Mesenchymal stem cell (in vitro differentiated cells and primary cell): ENCODE data around the gene PGAP6.

Source experiments
- DNase-seq: peaks from one replicate; pipeline ENCODE4 v3.0.0-alpha.2; 2013
- H2AFZ ChIP-seq: one replicate; pipeline ENCODE4 v1.6.1; 2013; ENCODE audit warnings: low read depth, mild to moderate bottlenecking, control low read depth, inconsistent platforms, low read length, moderate library complexity
- H2AK5ac ChIP-seq: 2 replicates; pipeline ENCODE4 v1.6.1; 2013; ENCODE audit warnings: low read length, moderate library complexity, mild to moderate bottlenecking, inconsistent platforms; ENCODE audit not compliant: severe bottlenecking
- H2BK120ac ChIP-seq: one replicate; pipeline ENCODE4 v1.6.1; 2013; ENCODE audit warnings: low read depth, mild to moderate bottlenecking, inconsistent platforms, low read length, moderate library complexity
- H2BK12ac ChIP-seq, 2 experiments: one replicate each; pipeline ENCODE4 v1.6.1; 2013; ENCODE audit warnings: inconsistent platforms in 2 of 2, low read length in 2 of 2, mild to moderate bottlenecking in 2 of 2, moderate library complexity in 2 of 2, control low read depth in 1 of 2
- H2BK15ac ChIP-seq: one replicate; pipeline ENCODE4 v1.6.1; 2013; ENCODE audit warnings: mild to moderate bottlenecking, low read depth, inconsistent platforms; ENCODE audit not compliant: poor library complexity, severe bottlenecking
- H2BK5ac ChIP-seq: 2 replicates; pipeline ENCODE4 v1.6.1; 2013; ENCODE audit warnings: low read depth, mild to moderate bottlenecking, low read length, control low read depth, inconsistent platforms; ENCODE audit not compliant: poor library complexity, severe bottlenecking
- H3K14ac ChIP-seq, 2 experiments: one replicate each; pipeline ENCODE4 v1.6.1; 2013; ENCODE audit warnings: inconsistent platforms in 2 of 2, low read length in 2 of 2, control low read depth in 1 of 2, mild to moderate bottlenecking in 1 of 2, moderate library complexity in 1 of 2
- H3K18ac ChIP-seq, 2 experiments: one replicate each; pipeline ENCODE4 v1.6.1; 2013; ENCODE audit warnings: inconsistent platforms in 2 of 2, low read length in 2 of 2, control low read depth in 1 of 2, low read depth in 1 of 2, mild to moderate bottlenecking in 1 of 2
- H3K23ac ChIP-seq, 2 experiments: one replicate each; pipeline ENCODE4 v1.6.1; 2013; ENCODE audit warnings: inconsistent platforms in 2 of 2, low read length in 2 of 2, mild to moderate bottlenecking in 2 of 2, moderate library complexity in 2 of 2, control low read depth in 1 of 2
- H3K27ac ChIP-seq: 2 replicates; pipeline ENCODE4 v1.5.1; 2013; ENCODE audit warnings: mild to moderate bottlenecking, moderate library complexity, low read length, control low read depth, inconsistent platforms; ENCODE audit not compliant: poor library complexity, severe bottlenecking
- H3K27me3 ChIP-seq, 2 experiments: 2 replicates each; pipeline versions ENCODE4 v1.6.1 to v1.7.0; 2013; ENCODE audit warnings: low read length in 2 of 2, mild to moderate bottlenecking in 2 of 2, moderate library complexity in 2 of 2, control low read depth in 1 of 2, inconsistent platforms in 1 of 2; ENCODE audit not compliant: control insufficient read depth in 1 of 2, insufficient read depth in 1 of 2
- H3K36me3 ChIP-seq, 2 experiments: 2 replicates each; pipeline versions ENCODE4 v1.6.1 to v1.7.0; 2013; ENCODE audit warnings: low read length in 2 of 2, control low read depth in 1 of 2, inconsistent platforms in 1 of 2, low read depth in 1 of 2, mild to moderate bottlenecking in 1 of 2; ENCODE audit not compliant: insufficient read depth in 2 of 2, control insufficient read depth in 1 of 2
- H3K4ac ChIP-seq, 2 experiments: one replicate each; pipeline ENCODE4 v1.6.1; 2013; ENCODE audit warnings: inconsistent platforms in 2 of 2, low read length in 2 of 2, mild to moderate bottlenecking in 2 of 2, moderate library complexity in 2 of 2, control low read depth in 1 of 2, low read depth in 1 of 2
- H3K4me1 ChIP-seq: 2 replicates; pipeline ENCODE4 v1.6.1; 2013; ENCODE audit warnings: low read depth, low read length, control low read depth; ENCODE audit not compliant: control insufficient read depth, insufficient read depth
- H3K4me2 ChIP-seq: 2 replicates; pipeline ENCODE4 v1.6.1; 2013; ENCODE audit warnings: low read length, mild to moderate bottlenecking, inconsistent platforms; ENCODE audit not compliant: poor library complexity, severe bottlenecking
- H3K4me3 ChIP-seq, 2 experiments: 2 replicates each; pipeline versions ENCODE4 v1.5.1 to v1.7.0; 2013; ENCODE audit warnings: low read length in 2 of 2, mild to moderate bottlenecking in 2 of 2, control low read depth in 1 of 2, low read depth in 1 of 2; ENCODE audit not compliant: insufficient read depth in 1 of 2
- H3K79me1 ChIP-seq: replicated peaks from 2 replicates; pipeline ENCODE4 v1.6.1; 2013; ENCODE audit warnings: mild to moderate bottlenecking, control low read depth, low read length, inconsistent platforms; ENCODE audit not compliant: poor library complexity, severe bottlenecking
- H3K9ac ChIP-seq: 2 replicates; pipeline ENCODE4 v1.7.0; 2013; ENCODE audit warnings: mild to moderate bottlenecking, low read length, moderate library complexity
- H3K9me3 ChIP-seq: 2 replicates; pipeline ENCODE4 v1.7.0; 2013; ENCODE audit warnings: mild to moderate bottlenecking, low read length; ENCODE audit not compliant: control insufficient read depth
- H4K8ac ChIP-seq: one replicate; pipeline ENCODE4 v1.6.1; 2013; ENCODE audit warnings: inconsistent platforms, mild to moderate bottlenecking, low read length, moderate library complexity
- H4K91ac ChIP-seq: one replicate; pipeline ENCODE4 v1.6.1; 2013; ENCODE audit warnings: mild to moderate bottlenecking, low read length, inconsistent platforms
- WGBS: methylation state at CpG from one replicate; pipeline ENCODE4 v1.1.7; 2013; ENCODE audit warnings: mixed read lengths; 5-methylcytosine and 5-hydroxymethylcytosine counted together

Gene PGAP6

GRCh38 chr16:383326-384051 lies 1.7 kb upstream of the PGAP6 start:
- 15% methylated on average over 32 of the region's 33 CpGs for WGBS

GRCh38 chr16:381012-381788 lies 578 bp downstream of the PGAP6 start:
- H2BK15ac ChIP-seq = peak overlapping the region; percentile 76
- peak overlapping the region; percentile 11 to 72 for H3K14ac ChIP-seq
- H3K27ac ChIP-seq = no peak overlapping the region
- H2AK5ac ChIP-seq = no peak overlapping the region
- peak overlapping the region; percentile 38 for H4K8ac ChIP-seq
- peaks cover 41% of the 10 kb centered on the region for H3K4me1 ChIP-seq
- H3K79me1 ChIP-seq = peaks cover 30% of the 10 kb centered on the region
- H3K4ac ChIP-seq = peak overlapping the region; percentile 53 to 72
- no peaks in the 10 kb centered on the region for H3K9me3 ChIP-seq
- peak overlapping the region; percentile 37 for H2AFZ ChIP-seq
- H3K4me2 ChIP-seq = peak overlapping the region; percentile 82
- peak overlapping the region in 1 of 2 experiments; percentile 75 for H3K23ac ChIP-seq
- peak; percentile 40 for DNase-seq
- H3K27me3 ChIP-seq = no peaks in the 10 kb centered on the region
- H3K4me3 ChIP-seq = peak overlapping the region; percentile 81 to 86
- H3K18ac ChIP-seq = peak overlapping the region; percentile 84 to 97
- H2BK5ac ChIP-seq = peak overlapping the region; percentile 63
- peaks cover 11 to 25% of the 10 kb centered on the region in 2 experiments for H3K36me3 ChIP-seq
- peak overlapping the region; percentile 84 for H3K9ac ChIP-seq
- H2BK12ac ChIP-seq = no peak overlapping the region
- WGBS = under 1% methylated on average over 49 of the region's 73 CpGs
- peak overlapping the region; percentile 87 for H2BK120ac ChIP-seq
- peak overlapping the region; percentile 3 for H4K91ac ChIP-seq

More at GRCh38 chr16:383326-384051, 1.7 kb upstream of the PGAP6 start:
- Histone ChIP-seq H3K14ac (peak overlapping the region in 1 of 2 experiments; percentile 9), H3K4me3 (peak overlapping the region in 1 of 2 experiments; percentile 90), H2AK5ac (no peak overlapping the region), H2BK12ac (peak overlapping the region in 1 of 2 experiments; percentile 12), H3K4me2 (peak overlapping the region; percentile 57), H2AFZ (no peak overlapping the region), H3K27me3 (no peaks in the 10 kb centered on the region), H3K23ac (peak overlapping the region in 1 of 2 experiments; percentile 83), H3K4ac (no peak overlapping the region), H2BK15ac (peak overlapping the region; percentile 60), H3K79me1 (peaks cover 18% of the 10 kb centered on the region), H3K18ac (peak overlapping the region in 1 of 2 experiments; percentile 70), H4K91ac (no peak overlapping the region), H2BK5ac (no peak overlapping the region), H3K4me1 (peaks cover 39% of the 10 kb centered on the region), H4K8ac (peak overlapping the region; percentile 66), H3K36me3 (peaks cover 0 to 8% of the 10 kb centered on the region in 2 experiments), H3K9ac (no peak overlapping the region), H3K27ac (no peak overlapping the region), H2BK120ac (peak overlapping the region; percentile 64), H3K9me3 (no peaks in the 10 kb centered on the region)
- peak; percentile 48 for DNase-seq

- H3K79me1 ChIP-seq = peaks cover 32% of the 10 kb centered on the region
- H2BK12ac ChIP-seq = no peak overlapping the region
- WGBS = 4% methylated on average over 10 of the region's 12 CpGs
Measured at GRCh38 chr16:380762-381011, 1.1 kb downstream of the PGAP6 start.

More at GRCh38 chr16:380762-381011, 1.1 kb downstream of the PGAP6 start:
- Histone ChIP-seq H3K4me2 (peak overlapping the region; percentile 82), H3K9ac (peak overlapping the region; percentile 84), H3K36me3 (peaks cover 16 to 30% of the 10 kb centered on the region in 2 experiments), H3K14ac (no peak overlapping the region), H2BK120ac (no peak overlapping the region), H3K9me3 (no peaks in the 10 kb centered on the region), H3K4me1 (peaks cover 41% of the 10 kb centered on the region), H3K27ac (no peak overlapping the region), H3K4ac (peak overlapping the region in 1 of 2 experiments; percentile 72), H3K27me3 (no peaks in the 10 kb centered on the region), H2BK15ac (no peak overlapping the region), H2AFZ (no peak overlapping the region), H2BK5ac (no peak overlapping the region), H4K8ac (peak overlapping the region; percentile 38), H4K91ac (peak overlapping the region; percentile 3), H3K23ac (no peak overlapping the region), H2AK5ac (no peak overlapping the region), H3K18ac (peak overlapping the region in 1 of 2 experiments; percentile 97), H3K4me3 (peak overlapping the region; percentile 81 to 86)
- no peak for DNase-seq
